T47D (cell line): ENCODE measurements around the gene WWC1.

Experiments used
- DNase-seq, 2 experiments: peaks; one replicate each; pipeline versions ENCODE4 v3.0.0 to v3.0.0-alpha.2; 2011 to 2012; ENCODE audit warnings: low read depth in 1 of 2, low spot score in 1 of 2
- JUND ChIP-seq: IDR thresholded peaks from 2 replicates; pipeline ENCODE4 v1.6.1; 2012; ENCODE audit warnings: low read depth
- in situ Hi-C: cut with HindIII; loops from 2 replicates; pipeline ENCODE4 v1.10.0; 2016; ENCODE audit warnings: low sequenced_read_pairs, low pct_unique_long_range_greater_than_20kb

WWC1 gene

DNA sequence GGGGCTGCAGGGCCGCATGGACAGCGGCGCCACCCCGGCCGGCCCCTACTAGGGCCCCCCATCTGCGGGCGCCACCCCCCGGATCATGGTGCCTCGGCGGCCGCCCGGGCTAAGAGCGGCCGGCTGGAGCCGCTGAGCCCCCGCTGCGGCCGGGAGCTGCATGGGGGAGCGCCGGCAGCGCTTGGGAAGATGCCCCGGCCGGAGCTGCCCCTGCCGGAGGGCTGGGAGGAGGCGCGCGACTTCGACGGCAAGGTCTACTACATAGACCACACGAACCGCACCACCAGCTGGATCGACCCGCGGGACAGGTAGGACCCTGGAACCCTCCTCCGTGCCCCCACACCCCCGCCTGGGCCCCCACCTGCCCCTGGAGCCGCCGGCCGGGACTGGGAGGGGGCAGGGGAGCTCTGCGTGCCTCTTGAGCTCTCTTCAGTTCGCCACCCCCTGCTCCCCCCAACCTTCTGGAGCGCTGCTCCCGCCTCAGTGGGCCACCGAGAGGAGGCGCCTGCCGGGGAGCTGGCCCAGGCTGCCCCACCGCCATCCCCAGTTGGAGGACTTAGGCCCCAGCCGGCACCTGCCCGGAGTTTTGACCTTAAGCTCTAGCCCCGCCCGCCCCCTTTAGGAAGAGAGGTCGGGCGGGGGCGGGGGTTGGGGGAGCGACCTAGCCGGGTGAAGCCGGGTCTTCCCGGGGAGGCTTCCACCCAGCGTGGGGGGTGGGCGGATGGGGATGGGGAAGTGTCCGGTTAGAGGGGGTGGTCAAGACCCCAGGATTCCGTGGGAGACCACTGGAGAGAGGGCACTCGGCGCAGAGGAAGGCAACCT lies 730 bp downstream of the WWC1 start:
- DNase-seq = peak in 1 of 2 experiments; percentile 73
- no peak for TF ChIP-seq JUND
- in situ Hi-C loops = no loop called here

DNA sequence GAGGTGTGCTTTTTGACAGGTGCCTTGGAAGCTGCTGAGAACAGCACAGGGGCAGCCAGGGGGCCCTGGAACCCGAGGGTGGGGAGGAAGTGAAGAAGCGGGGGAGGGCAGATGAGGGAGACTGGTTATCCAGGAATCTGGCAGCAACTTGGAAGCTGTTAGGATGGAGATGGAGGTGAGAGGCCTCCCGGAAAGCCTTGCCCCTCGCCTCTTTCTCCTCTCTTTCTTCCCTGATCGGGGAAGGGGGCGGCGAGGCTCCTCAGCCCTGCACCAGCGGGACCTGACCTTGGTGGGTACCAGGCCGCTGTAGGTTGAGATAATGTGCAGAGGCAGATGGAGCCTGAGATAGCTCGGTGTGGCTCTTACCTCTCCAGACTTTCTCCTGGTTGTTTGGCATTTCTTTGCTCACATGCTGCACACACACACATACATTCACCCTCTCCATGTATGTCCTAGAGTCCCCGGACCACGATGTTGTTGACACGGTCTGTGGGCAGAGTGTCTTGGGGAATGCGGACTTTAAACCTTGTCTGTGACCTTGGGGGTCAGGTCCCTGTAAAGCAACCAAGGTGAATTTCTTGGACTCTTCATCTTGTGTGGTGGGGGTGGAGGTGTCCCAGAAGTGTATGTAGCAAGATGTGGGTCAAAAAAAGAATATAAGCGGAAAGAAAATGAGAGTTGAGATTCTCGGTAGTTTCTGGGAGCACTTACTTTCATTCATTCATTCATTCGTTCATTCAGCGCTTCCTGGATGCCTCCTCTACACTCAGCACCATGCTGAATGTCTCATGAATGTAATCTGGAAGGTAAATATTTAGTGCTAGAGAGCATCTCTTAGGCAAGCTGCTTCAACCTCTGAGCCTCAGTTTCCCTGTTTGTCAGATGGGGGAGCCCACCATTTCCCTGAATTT lies 1.6 kb downstream of the WWC1 start:
- no peak for TF ChIP-seq JUND
- no peak for DNase-seq
- in situ Hi-C loops = no loop called here

DNA sequence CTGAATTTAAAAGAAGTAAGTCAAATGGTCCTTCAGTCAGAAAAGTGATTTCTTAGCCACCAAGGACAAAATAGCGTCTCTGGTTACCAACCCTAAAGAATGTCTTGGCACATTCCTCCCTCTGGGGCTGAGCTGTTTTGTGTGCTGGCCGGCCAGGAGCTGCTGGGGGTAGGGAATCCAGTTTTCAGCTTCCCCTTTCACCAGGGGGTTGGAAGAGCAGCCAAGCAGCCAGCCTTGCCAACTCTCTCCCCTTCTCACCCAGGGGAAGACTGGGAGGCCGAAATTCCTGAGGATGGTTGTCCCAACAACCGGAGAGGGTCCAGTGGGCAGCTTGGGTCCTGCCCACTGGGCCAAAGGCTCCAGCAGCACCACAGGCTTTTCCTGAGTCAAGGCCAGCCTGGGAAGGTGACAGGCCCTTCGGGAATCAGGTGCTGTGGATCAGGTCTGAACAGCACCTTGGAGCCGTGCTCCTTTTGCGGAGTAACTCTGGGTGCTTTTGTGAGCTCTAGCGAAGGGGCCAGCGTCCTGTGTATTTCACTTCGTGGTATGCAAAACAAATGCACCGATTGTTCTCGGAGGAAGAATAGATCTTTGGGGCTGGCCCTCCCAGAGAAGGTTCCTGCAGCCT lies 4.2 kb downstream of the WWC1 start:
- in situ Hi-C loops = no loop called here
- peak; percentile 89 to 93 for DNase-seq
- no peak for TF ChIP-seq JUND

DNA sequence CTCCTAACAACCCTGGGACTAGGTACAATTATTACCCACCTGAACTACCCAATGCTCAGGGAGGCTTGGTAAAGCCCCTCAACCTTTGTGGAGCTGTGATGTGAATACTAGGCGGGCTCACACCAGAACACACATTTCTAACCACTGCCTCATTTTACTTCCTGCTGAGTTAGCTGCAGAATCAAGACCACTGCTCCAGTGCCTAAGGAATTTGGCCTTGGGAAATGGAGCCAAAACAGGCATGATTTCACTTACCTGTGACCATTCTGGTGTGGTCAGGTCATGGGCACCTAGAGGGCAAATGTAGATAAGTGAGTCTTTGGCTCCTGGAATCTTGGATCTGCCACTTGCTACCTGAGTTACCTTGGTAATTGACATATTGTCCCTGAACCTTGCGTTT lies 5.2 kb downstream of the WWC1 start:
- no peak for DNase-seq

DNA sequence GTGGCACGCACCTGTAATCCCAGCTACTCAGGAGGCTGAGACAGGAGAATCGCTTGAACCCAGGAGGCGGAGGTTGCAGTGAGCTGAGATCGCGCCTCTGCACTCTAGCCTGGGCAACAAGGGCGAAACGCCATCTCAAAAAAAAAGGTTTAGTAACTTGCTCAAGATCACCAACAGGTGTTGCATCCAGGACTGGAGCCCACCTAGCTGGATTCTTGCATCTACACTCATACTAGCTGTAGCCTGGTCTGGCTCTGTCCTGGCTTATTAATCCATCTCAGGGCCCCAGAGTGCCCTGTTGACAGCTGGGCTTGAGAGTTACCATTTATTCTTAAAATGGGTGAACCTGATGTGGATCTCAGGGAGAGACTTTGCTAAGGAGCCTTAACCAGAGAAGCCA lies 7.5 kb downstream of the WWC1 start:
- no peak for DNase-seq
- no peak for TF ChIP-seq JUND
- in situ Hi-C loops = no loop called here

More for the DNA sequence above, 5.2 kb downstream of the WWC1 start:
- no peak for TF ChIP-seq JUND
- in situ Hi-C loops = no loop called here

DNA sequence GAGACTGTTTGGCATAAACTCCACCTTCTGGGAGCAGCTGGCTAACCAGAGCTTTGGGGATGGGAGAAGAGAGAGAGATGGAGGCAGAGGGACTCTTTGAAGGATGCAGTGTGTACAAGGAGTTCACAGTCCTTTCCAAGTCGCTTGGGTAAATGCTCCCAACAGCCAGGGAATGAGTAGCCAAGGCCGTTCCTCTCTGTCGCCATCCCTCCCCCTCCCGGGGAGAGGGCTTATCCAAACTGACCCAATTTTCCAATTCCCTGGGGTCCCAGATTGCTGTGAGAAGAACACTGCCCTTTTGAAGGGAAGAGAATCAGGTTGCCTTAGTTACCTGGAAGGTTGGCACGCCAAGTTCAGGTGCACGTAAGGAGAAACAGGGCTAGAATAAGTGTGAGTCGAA lies 7.9 kb downstream of the WWC1 start:
- no peak for DNase-seq
- no peak for TF ChIP-seq JUND
- in situ Hi-C loops = no loop called here

DNA sequence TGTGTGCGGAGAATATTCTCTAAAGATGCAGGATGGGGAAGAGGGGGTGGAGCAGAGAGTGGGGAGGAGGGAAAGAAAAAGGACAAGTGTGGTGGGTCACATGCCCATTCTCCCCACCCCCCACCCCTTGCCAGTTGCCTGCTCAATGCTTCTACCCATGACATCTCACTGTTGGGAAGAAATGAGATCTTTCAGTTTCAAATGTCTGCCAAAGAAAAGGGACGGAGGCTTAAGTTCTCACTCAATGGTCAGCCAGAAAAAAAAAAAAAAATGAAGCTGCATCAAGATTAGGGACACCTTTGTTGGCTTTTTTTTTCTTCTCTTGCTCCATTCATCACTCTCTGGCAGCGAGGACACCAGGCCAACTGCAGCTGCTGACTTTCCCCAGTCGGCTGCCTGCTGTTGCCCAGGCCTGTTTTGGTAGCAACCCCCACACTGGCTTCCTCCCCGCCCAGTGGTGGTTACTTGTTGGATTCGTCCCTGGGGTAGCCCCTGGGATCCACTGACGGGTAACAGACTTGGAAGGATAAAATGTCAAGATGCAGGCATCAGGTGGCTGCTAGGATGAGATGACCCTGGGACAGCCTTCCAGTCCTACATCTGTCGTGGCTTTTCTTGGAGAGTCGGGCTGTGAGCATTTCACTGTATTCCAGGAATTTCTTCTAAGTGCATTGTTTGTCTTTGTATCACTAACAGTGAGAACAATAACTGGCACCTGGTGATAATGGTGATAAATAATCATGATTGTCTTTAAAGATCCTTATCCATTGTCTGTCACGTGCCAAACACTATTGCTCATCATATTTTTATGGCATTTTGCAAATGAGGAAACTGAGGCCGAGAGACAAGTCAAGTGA lies 9.1 kb downstream of the WWC1 start:
- no peak for DNase-seq
- in situ Hi-C loops = no loop called here
- TF ChIP-seq JUND = no peak

DNA sequence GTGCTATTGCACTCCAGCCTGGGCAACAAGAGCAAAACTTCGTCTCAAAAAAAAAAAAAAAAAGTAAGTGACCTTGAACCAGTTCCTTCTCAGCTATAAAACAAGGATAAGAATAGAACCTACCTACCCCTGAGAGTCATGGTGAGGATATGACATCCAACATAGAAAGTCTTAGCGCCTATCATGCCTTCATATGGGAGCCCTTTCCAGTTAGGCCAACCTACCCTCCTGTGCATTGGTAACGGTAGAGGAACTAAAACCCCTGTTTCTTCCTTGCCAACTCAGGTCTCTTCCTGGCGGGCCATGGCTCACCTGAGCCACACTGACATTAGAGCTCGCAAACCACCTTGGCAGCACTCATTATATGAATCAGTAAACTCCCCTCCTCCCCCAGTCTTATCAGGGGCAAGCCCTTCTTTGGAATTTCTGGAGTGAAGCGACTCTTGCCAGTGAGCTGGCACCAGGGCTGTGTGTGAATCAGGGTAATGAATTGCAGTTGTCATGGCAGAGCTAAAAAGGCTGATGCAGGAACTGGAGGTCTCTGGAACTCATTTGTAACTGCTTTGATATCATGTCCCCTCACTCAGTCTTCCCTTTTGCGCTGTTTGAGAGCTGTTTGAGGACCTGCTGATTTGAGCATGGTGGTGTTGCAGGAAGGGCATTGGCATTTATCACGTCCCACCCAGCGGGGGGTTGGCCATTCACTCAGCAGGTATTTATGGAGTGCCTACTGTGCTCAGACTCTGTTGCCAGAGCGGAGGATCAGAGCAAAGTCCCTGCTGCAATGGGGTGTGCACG lies 10.3 kb downstream of the WWC1 start:
- in situ Hi-C loops = no loop called here
- no peak for TF ChIP-seq JUND
- no peak for DNase-seq

DNA sequence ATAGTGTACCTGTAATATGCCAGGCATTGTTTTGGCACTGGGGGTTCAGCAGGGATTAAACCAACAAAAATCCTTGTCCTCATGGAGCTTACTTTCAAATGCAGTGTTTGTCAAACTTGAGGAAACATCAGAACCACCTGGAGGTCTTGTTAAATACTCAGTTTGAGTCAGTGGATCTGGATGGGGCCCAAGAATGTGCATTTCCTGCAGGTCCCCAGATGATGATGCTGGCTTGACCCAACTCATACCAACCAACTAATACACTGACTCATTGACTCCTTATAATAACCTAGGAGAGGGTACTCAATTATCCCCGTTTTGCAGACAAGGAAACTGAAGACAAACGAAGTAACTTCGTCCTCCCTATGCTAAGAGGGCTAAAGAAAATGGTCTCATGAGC lies 11.3 kb downstream of the WWC1 start:
- no peak for DNase-seq
- TF ChIP-seq JUND = no peak
- in situ Hi-C loops = no loop called here

DNA sequence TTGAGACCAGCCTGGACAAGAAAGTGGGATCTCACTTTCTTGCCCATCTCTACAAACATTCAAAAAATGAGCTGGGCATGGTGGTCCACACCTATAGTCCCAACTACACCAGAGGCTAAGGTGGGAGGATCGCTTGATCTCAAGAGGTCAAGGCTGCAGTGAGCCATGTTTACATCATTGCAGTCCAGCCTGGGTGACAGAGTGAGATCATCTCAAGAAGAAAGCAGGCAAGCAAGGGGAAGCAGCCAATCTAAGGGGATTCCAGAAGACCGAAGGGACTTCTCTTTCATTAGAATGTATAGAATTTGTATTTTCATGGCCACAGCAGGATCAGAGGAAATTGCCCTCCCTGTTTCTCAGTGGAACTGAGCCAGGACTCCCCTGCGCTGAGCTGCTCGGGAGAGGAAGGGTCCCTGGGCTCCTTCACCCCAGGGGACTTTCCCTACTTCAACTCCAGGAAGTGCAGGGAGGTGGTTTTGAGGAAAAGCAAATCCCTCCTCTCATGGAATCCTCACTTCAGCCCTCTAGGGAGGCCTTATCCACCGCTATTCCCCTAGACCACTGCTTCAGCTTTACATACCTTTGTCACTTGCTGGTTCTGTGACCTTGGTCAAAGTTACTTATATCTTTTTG lies 12.1 kb downstream of the WWC1 start:
- in situ Hi-C loops = no loop called here
- no peak for TF ChIP-seq JUND
- DNase-seq = no peak

DNA sequence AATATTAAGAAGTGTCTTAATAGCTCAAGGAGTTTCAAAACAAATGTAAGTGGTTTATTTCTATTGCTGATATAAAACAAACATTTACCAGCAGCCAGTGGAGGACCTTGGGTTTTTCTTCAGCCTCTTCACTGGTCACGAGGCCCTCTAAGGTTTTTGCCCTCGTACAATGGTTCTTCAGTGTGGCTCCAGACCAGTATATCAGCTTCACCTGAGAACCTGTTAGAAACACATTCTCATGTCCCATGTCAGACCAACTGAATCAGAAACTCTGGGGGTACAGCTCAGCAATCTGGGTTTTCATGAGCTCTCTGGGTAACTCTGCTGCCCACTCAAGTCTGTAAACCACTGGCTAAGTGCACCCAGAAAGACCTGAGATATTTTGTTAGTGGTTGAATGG lies 12.9 kb downstream of the WWC1 start:
- DNase-seq = no peak
- in situ Hi-C loops = no loop called here
- no peak for TF ChIP-seq JUND
